Measurements from ENCODE around the gene DISC1.

- TF ChIP-seq POLR2A (IDR thresholded peaks at IDR 0.05) (no peak), CTCF (IDR thresholded peaks at IDR 0.05) (no peak)
Measured at GRCh38 chr1:231778009-231778719, 151.6 kb downstream of the DISC1 start.
